HPDE6-E6E7 (cell line): ENCODE results near the gene PHACTR1.

ENCODE experiments used
- DNase-seq: peaks from one replicate; pipeline ENCODE4 v3.0.0; 2011; ENCODE audit warnings: missing footprints; ENCODE audit errors: extremely low spot score

The PHACTR1 gene

DNA sequence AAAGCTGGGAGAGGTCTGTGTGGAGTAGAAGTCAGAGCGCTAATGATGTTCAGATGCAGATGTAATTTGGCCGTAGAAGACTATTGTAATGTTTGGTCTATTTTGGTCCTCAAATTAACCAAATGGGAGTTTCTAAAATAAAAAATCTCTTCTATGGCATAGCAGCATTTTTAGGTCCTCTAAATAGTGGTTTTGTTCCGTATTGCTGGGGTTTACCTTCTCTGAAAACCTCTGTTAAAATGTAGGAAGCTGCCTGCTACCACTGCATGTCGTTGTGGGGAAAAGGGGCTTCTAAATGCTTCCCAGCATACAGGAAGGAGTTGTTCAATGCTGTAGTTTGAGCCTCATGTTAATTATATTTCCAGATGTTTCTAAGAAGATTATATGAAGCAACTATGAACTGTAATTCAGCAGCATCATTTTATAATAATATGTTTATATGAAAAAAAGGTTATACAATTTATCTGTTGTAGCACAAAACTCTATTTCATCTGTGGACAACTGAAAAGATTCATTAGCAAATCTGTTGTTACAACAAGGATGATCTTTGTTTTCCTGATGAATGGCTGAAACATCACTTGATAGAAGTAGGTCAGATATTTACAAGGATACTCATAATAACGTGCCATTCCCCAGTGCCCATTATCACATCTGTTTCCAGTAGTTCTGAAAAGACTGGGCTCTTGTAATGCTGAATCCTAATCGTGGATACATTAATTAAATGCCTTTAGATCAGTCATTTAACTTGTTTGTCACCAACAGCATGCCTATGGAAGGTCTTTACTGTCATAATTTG lies 355.2 kb downstream of the PHACTR1 start:
- DNase-seq = no peak

DNA sequence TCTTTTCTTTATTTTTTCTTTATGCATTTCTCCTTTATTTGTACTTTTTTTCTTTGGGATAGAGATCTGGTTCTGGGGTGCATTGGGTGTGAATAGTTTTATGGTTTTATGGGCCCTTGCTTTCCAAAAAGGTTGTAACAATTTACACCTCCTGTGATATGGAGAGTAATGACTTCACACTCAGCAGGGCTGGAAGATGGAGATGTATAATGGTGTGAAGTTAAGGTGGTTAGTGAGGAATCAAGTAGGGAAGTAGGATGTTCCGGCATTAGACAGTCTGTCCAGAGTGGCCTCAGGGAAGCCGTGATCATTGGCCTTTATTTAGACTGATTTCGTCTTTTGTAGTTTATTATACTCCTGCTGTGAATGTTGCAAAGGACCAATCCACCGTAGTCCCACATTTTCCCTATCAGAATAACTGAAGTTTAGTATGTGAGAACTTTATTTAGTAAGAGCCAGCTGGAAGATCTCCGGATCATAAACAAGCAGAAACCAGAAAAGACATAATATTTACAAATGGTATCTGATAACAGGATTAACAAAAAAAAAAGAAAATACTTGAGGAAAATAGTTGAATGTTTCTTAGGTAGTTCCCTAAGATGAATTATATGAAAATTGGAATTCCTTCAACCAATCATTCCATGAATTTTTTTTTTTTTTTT lies 356.2 kb downstream of the PHACTR1 start:
- no peak for DNase-seq

DNA sequence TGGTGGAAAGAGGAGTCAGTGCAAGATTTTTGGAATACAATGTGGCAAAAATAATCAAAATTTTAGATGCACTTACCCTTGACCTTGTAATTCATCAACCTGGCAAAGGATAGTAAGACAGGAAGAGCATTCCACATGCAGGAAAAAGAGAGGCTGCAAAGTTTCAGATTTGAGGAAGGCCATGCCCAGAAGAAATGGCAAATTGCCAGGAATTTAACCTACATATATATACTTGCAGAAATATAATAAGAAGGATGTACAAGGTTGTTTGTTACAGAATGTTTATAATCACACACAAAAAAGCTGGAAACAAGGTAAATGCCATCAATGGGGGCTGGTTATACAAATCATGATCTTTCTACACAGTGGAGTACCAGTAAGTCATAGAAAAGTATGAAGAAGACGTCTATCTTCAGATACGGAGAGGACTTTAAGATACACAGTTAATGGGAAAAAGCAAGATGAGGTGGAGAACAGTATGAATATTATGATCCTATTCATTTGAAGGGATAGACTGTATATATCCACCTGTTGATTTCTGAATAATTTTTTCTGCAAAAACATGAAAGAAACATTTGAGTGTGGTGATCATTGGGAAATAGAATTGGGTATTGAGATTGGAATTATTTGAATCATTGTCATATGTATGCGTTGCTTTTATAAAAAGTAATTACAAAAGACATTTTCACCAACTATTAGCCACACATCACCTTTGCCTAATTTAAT lies 358.0 kb downstream of the PHACTR1 start:
- no peak for DNase-seq

DNA sequence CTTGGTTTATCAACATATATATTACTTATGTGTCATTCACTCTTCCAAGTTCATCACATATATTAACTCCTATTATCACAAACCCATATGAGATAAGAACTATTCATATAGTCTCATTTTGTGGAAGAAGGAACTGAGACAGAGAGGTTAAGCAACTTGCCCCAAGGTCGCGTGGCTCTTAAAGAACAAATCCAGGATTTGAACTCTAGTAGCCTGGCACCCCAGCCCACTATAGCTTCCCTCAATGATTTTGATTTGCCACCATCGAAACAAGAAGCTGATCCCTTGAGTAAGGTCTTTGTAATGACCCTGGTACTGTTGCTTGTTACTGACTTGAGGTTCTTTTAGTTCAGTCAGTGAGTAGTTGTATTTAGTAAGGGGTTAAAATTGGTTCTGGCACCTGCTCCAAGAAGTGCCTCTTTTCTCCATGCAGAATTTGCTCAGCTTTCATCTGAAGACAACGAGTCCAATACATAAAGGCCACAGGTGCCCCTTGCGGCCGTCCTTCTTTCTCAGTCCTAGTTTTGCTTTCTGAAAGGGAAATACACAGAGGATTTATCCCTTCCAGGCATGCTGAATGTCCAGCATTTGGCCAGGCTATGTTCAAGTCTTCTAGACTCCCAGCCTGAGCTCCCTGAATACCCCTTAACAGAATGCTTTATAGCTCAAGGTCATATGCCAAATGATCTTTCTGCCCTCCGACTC lies 358.7 kb downstream of the PHACTR1 start:
- DNase-seq = no peak

DNA sequence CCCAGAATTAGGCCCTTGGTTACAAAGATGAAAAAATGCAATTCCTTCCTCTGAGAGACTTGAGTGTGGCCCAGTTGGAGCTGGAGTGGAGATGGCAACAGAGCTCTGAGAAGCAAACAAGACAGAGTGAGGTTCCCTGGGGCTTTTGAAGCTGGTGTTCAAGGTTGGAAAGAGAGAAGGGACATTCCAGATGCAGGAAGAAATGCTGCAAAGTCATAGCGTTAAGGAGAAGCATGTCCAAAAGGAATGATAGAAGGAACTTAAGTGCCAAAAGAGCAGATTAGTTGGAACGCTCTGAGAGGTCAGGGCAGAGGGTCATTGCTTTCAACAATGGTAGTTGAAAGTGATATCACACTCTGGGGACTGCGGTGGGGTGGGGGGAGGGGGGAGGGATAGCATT lies 360.0 kb downstream of the PHACTR1 start:
- DNase-seq = no peak

DNA sequence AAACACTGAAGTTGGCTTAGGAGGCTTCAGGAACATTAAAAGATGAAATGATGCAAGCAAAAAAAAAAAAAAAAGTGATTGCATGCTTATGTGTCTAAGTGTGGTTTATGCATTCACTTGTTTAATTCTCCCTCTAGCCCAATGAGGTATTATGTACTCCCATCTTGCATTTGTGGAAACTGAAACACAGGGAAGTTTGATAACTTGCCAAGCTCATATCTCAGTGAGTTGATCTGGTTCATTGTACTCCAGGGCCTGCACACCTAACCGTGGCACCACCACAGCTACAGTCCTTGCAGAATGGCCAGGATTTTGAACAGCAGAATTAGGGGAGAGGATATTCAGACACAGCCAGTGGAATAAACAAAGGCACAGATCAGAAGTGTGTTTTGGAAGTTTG lies 360.6 kb downstream of the PHACTR1 start:
- DNase-seq = no peak

DNA sequence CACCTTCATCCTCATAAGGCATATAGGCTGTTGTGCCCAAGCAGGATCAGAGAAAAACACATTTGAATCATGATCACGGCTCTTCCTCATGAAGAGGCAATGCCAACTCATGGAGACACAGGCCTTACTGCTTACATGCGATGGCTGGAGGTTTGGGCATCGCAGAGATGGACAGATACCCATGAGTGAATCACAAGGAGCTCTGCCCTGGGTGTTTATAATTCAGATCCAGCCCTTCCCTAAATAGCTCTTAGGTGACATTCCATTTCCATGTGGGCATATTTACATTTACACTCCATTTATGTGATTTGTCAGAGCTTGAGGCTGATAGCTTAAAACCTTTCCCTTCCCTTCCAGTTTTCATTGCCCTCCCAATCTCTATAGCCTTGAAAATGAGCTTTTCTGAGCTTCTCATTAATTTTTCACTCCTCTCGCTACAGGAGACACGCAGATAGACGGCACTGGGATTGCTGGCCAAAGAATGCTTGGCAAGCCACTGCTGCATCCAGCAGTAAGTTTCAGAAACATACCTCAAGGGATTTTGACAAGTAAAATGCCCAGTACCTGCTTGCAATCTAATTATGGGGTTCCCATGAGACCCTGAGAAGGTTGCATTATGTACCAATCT lies 362.6 kb downstream of the PHACTR1 start:
- no peak for DNase-seq

DNA sequence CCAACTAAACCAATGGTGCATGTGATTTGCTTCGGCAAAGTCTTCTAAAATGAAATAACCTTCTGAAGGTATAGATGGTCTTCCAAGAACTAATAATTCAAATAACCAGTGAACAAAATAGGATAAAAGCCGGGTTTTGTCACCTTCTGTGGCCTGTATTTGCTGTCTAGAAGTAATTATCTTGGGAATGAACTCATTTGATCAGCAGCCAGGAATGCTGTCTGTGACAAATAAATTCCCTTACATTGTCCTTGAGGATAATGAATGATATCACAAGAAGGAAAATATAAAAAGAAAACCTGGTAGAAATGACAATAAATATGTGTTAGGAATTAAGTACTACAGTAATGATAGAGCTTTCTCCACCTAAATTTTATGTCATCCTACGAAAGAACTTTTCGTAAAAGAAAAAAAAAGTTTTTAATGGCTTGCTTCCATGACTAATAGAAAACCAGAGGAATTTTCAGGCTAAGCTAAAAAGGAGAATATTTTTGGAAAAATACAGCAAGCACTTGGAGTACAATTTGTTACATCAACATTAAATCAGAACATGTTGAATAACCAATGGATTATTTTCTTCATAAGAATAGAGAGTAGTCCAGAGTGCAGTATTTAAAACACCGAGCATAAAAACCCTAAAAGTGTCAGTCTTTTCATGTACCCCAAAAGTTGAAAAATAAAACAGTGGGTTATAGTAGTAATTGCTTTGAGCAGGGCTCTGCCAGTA lies 364.1 kb downstream of the PHACTR1 start:
- DNase-seq = no peak

DNA sequence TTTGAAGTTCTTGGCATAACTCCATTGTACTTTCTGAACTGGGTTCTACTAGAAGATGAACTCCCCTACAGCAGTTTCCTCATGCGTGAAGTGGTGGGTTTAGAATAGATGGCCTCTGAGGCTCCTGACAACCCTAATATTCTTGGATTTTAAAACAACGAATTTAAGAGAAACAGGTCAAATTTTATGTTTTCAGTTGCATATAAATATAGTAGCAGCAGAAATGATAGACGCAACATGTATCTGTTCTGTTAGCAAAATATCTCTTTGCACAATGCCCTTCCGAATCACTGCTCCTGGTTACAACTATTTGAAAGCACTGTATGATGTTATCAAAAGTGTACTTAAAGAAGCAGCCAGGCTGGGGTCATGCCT lies 364.6 kb downstream of the PHACTR1 start:
- DNase-seq = no peak

DNA sequence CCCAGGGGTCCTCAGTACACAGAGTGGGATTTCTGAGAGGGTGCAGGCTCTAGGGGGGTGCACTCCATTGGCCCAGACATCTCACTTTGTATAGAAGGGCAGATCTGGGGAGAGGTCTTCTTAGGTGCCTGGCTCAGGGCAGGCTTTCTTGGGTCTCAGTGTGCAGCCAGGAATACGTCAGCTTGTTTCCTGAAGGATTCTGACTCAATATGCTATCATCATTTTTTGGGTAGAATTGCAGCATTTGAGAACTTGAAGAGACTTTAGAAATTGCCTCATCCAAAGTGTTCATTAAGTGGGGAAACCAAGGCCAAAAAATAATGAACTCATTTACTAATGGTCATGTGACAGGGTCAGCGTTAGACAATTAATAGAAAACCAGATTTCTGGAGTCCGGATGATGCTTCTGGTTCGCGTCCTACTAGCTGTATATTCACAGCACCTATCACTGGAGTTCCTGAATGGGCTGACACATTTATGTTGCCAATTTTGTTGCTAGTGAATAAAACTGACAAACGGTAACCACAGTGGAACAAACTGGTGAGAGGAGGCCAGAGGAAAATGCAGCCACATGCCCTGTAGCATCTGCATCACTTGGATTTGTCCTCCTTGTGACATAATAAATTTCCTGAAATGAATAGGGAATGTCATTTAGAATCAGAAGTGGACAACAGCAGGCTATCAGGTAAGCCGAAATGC lies 372.9 kb downstream of the PHACTR1 start:
- DNase-seq = no peak

DNA sequence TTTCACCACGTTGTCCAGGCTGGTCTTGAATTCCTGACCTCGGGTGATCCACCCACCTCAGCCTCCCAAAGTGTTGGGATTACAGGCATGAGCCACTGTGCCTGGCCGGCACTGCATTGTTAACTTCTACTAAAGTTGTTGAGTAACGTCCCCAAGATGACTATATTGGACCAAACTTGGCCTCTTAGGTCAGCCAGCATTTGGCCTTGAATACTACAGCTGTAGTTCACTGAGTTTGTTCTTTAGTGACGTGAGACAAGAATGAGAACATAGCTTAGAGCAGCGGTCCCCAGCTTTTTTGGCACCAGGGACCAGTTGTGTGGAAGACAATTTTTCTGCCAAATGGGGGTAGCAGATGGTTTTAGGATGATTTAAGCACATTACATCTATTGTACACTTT lies 374.6 kb downstream of the PHACTR1 start:
- DNase-seq = no peak

DNA sequence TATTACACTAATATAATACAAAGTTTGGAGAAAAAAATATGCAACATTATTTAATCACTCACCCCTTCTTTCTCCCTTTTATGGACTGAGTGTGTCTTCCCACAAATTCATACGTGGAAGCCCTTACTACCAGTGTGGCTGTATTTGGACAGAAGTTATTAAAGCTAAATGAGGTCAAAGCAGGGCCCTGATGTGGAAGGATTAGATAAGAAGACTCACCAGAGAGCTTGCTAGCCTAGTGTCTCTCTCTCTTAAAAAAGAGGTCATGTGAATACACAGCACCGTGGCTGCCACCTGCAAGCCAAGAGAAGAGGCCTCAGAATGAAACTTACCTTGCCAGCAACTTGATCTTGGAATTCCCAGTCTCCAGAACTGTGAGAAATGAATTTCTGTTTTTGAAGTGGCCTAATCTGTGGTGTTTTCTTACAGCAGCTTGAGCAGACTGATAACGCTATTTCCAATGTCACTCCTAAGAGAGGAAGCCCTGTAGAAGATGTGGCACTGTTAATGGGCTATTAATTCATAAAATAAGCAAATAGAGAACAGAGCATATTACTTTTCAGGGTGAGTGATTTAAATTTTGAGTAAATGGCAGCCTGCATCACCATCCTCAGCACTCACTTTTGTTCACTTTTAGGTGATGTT lies 378.3 kb downstream of the PHACTR1 start:
- DNase-seq = no peak

DNA sequence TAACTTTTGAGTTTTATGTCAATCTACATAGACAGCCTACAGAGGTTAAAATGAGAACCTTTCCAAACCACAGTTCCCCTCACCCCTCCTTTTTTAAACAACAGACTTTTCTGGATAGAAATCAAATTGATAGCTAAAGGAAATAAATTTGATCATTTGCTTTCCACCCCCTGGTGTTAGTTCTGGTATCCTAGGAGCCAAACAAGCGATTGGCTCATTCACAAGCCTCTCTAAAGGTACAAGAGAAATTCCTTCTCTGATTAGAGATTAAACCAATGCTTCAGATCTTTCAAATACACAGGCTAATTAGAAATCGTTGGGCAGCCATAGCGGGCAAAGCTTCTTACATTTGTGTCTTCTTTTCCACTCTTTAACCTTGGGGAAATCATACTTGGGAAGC lies 379.5 kb downstream of the PHACTR1 start:
- DNase-seq = no peak

DNA sequence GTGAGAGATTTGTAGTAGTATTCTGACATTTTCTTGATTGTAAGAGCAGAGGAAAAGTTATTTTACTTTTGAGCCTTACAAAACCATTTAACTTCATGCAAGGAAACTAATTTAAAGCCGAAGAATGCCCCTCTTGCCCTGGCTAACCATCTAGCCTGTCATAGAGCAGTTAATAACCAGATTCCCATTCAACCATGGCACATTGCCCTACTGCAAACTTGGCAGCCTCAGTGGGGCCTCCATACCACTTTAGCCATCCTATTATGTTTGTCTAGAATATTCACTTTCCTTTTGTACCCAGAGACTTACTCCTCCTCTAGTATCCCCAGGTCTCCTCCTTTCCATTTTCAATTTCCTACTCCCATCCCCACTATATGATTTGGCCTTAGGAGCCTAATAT lies 380.9 kb downstream of the PHACTR1 start:
- no peak for DNase-seq

DNA sequence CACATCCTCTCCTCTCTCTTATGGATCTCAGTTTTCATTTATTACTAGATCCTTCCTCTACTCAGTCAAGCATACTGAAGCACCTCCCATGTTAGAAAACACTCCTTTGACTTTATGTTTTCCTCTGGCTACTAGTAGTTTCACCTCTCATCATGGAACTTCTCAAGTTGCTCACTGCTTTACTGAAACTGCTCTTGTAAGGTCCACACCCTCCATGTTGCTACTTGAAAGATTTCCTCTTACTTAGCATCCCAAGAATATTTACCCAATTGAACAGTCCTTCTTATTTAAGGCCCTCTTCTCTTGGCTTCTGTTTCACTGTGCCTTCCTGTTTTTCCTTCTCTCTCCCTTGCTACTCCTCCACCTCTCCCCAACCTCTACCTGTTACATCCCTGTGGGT lies 381.4 kb downstream of the PHACTR1 start:
- no peak for DNase-seq

DNA sequence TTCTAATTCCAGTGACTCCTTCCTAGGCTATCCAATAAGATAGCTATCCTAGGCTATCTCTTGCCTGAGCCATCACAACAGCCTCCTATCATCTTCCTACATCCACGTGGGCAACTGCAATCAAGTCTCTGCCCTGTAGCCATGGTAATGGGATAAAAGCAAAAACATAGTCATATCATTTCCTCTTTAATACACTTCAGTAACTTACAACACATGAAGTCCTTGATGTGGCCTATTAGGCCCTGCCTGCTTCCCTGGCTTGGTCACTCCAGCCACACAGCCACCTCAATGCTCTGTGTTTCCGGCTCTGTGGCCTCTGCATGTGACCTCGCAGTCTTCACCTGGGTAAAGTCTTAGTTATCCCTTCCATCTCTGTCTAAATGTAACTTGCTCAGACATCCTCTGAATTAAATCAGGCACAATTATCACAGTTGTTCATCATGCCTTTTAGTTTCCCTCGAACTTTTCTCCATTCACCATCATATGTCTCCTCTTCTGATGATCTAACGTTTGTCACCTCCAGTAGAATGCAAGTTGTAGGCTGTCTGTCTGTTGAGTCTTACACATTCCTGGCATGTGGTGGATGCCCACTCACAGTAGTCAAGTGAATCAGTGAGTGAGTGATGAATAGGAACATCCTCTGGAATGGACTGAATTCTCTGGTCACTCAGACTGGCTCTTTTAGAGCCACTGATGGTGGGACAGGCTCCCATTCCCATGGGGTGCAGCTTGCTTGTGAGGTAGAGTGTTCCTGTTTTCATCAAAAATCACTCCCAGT lies 382.4 kb downstream of the PHACTR1 start:
- DNase-seq = no peak

DNA sequence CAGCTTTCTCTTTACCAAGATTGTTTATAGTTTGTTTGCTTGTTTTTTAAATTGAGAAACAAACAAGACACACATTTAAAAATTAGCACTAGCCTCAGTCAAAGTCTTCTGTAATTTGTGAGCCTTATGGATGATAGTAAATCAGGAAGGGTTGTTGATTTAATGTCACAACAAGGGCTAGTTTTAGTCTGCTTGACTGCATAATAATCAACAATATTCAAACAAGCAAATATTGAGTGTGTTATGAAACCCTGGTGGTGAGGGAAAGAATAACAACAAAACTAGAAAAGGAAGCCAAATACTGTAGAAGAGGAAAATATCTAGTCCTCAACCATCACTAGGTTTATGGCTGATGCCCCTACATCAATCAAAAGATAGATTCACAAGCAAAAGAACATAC lies 383.2 kb downstream of the PHACTR1 start:
- DNase-seq = no peak

DNA sequence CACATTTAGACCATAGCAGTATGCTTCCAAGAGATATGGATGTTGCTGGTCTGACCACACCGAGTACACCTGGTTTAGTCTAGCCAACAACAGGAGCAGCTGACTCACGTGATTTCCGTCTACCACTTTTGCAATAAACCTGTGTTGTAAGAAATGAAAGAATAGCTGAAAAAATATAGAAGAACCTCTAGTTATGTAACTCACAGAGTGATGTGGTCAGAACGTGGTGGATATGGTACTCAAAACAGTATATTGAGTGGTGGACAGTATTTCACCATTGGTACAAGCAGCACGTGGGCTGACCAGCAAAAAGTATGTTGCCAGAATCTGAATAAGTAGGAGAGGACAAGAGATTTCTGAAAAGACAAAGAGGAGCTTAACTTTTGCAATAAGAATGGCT lies 384.8 kb downstream of the PHACTR1 start:
- DNase-seq = no peak

DNA sequence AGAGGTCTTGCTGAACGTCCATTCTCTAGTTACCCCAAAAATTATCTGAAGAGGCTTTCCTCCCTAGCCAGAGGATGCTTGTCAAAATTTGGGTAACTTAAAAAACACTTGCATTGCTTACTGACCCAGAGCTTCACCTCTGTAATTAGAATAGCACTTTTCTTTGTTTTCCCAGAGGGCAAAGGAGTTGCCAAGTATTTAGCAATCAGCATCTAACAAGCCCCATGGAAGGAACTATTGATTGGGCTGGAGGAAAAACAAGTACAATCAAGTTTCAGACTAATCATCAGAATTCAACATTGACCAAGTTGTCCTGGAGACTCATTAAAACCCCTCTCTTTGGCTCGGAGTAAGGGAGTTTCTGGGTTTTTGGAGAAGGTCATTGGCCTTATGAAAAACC lies 385.4 kb downstream of the PHACTR1 start:
- no peak for DNase-seq
